AG09319 (cell line): ENCODE results near the gene MYO15A.

Experiments
- DNase-seq: peaks from one replicate; pipeline ENCODE4 v3.0.0-alpha.2; 2010; ENCODE audit warnings: low read depth; ENCODE audit errors: extremely low read depth
- CTCF ChIP-seq: IDR thresholded peaks from 2 replicates; pipeline ENCODE4 v1.5.1; 2011; ENCODE audit warnings: low read depth, mild to moderate bottlenecking, inconsistent platforms, low read length, moderate library complexity

MYO15A gene

GRCh38 chr17:18217412-18218015, 109.0 kb downstream of the MYO15A start:
- TF ChIP-seq CTCF: peak; percentile 97
- DNase-seq: no peak

DNA sequence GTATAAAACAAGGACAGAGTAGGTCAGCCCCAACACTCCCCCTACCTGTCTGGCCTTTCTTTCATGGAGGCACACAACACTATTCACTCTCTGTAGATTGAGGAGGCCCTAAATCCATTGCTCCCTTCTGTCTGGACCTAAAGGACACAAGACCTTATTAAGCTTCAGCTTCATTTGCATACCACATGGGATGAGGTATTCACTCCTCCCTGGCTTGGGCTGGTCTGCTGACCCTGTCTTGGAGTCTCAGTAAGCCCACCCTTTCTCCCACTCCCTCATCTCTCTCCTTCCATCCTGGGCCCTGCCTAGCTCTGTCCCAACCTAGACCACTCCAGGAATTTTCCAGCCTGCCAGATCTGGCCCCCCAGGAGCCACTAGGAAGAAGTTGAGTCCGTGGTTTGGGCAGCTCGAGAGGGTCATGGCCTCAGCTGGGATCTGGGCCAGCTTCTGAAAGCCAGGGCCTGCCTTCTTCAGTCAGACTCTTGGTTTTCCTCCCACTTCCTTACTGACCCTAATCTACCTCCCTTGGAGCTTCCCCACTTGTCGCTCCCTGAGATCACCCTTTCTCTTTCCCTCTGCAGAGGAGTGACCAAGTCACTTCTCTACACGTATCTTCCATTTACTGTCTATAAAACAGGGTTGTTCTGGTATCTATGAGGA, 110.3 kb downstream of the MYO15A start:
- no peak for TF ChIP-seq CTCF
- no peak for DNase-seq

- TF ChIP-seq CTCF: no peak
- DNase-seq: no peak
Observed at GRCh38 chr17:18224053-18224386, 115.5 kb downstream of the MYO15A start.

DNA sequence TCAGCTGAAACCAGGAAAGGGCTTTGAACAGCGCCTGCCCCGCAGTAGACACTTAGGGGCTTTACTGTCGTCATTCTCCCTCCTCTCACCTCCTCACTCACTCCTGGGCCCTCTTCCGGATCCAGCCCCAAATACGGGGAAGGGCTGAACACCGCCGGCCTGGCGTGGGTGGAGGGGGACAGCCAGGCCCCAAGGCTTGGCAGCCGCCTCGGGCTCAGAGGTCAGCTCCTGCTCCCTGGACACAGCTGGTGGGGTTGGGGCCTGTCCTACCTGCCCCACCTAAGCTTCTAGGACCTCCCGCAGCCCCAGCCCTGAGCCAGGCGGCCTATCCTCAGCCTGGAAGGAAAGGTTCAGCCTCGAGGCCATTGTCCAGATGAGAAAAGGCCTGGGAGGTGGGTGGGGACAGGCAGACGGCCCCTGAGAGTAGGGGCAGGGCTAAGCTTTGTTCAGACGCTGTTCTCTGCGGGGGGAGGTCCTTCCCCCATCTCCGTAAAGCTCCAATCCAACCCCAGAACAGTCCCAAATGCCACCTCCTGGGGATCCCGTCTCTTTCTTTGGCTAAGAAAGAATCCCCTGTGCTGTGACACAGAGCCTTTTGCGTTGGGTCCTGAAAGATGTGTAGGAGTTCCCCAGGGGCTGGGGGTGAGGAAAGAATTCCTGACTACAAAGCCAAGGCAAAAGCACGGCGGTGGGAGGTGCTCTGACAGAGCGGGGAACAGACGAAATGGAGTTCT, 116.0 kb downstream of the MYO15A start:
- DNase-seq: no peak
- TF ChIP-seq CTCF: no peak

DNA sequence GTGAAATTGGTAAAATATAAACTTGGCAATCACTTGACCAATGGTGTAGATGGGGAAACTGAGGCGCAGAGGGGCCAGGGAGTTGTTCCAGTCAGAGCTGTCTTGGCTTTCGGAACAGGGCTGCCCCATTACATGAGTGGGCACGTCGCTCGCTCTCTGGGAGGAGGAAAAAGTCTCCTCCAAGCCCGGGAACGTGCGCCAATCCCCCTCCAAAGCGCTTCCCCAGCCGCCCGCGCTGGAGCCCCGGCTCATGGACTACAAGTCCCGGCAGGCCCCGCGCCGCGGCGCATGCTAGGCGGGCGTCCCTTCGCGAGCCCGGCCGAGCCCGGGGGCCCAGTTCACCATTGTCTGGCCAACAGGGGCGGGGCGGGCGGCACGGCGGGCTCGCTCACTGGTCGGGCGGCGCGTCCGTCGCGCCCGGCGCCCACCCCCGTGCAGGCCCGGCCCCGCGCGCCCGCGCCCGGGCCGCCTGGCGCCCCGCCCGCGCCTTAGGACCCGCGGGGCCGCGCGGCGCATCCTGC, 116.6 kb downstream of the MYO15A start, which contains the start of gene LLGL1:
LLGL1 (plus strand) TSS at position 515 of the 521 bp plus-strand sequence. CDS start 48 bp downstream, outside the sequence.
- peak; percentile 90 for DNase-seq
- no peak for TF ChIP-seq CTCF

DNA sequence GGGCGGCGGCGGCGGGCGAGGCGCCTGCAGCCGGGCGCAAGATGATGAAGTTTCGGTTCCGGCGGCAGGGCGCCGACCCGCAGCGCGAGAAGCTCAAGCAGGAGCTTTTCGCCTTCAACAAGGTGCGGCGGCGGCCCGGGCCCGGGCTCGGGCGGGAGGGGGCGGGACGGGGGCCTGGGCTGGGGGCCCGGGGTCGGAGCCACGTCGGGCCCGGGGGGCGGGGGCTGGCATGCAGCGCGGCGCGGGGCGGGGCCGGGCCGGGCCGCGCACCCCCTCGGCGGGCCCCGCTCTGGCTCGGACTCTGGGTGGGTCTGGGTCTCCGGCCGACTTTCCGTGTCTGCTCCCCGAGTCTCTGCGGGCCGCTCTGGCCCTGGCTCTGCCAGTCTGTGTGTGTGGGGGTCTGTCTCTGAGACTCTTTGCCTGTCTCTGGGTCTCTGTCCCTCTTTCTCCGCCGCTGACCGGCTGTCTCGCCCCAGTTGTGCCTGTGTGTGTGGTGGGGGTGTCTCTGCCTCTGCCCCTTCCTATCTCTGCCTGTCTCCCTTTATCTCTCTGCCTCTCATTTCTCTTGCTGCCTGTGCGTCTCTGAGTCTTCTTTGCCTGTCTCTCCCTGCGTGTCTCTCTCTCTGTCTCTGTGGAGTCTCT, 117.2 kb downstream of the MYO15A start:
- no peak for TF ChIP-seq CTCF
- DNase-seq: no peak
